Left lobe of liver (tissue), 2 donors: ENCODE data around the gene LCN15. TPM values are rescaled to one million over a fixed set of nuclear protein-coding genes. Genes with fewer than 3 reads are reported as not detected.
"Not testable (repeated sequence)": the region's sequence is repeated elsewhere in the genome, so short reads cannot be mapped to it uniquely, and the experiment has no call there.

Source experiments
- ATAC-seq: fragments of 200-7000 bp; cut with Tn5 transposase; one replicate; pipeline ENCODE4 v1.9.1; 2020; ENCODE audit warnings: mild to moderate bottlenecking, moderate library complexity
- DNase-seq: peaks from one replicate; pipeline ENCODE4 v3.0.0-alpha.2; 2020; ENCODE audit warnings: low spot score
- total RNA-seq: library from RNA; stranded (reverse); gene quantifications from one replicate; pipeline ENCODE4 v1.2.1, GENCODE V29; 2021
- donor health status: DM: no; HTN: no; CAD: no; lungs with moderate emphysema.
- donor health status: DM: no; HTN: yes; CAD: no.

Gene LCN15
- total RNA-seq, 1 donor from 2014 or later = not detected

DNA sequence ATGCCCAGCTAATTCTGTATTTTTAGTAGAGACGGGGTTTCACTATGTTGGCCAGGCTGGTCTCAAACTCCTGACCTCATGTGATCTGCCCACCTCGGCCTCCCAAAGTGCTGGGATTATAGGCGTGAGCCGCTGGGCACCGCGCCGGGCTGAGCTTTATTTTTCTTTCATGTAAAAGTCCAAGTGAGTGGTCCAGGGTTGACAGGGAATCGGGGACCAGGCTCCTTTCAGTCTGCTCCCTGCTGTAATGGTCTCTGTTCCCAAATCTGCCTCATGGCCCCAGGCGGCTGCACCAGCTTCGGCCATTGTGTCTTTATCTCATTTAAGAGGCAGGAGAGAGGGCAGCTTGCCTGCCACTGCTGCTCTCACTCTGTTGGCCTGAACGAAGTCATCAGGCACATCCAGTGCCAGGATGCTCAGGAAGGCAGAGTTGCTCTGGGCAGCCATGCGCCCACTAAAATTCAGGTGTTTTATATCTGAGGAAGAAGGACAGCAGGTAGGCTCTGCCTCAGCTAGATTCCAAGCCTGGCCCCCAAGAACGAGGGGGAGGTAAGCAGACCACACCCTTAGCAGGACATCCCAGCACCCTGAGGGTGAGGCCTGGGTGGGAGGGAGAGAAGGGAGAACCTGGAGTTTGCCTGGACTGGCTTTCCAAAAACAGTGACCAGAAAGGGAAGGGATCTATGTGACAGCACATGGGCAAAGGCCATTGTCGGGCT lies 30.1 kb upstream of the LCN15 start:
- ATAC-seq = no peak
- no peak for DNase-seq

DNA sequence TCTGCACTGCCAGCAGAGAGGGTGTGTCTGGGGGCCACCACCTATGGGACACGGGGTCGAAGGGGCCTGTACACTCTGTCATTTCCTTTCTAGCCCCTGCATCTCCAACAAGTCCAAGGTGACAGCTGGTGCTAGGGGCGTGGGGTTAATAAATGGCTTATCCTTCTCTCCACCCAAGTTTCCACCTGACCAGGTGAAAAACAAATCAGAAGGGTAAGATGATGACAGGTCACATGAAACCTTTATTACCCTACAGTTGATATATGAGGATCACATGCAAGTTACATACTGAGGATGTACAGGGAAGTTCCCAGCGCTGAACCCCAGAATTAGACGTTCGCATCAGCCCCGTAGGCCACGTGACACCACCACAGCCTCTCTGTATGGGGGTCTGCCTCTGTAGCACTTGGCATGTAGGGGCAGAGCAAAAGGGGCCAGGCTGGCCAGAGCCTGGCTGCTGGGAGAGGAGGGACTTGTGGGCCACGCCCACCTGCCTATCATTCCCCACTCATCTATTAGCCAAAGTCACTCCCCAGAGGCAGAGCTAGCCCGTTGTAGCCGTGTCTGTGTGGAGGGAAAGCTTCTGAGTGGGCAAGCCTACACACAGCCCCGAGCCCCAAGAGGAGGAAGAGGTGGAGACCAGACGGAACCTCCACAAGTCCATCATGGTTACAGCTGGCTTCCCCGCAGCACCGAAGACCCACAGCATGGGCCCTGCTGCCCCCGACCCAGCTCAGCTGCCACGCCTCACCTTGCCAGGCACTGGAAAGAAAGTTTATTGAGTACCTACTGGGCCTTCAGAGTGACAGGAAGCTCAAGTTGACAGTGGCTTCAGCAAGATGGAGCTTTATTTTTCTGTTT lies 29.0 kb upstream of the LCN15 start:
- no peak for DNase-seq
- no peak for ATAC-seq

DNA sequence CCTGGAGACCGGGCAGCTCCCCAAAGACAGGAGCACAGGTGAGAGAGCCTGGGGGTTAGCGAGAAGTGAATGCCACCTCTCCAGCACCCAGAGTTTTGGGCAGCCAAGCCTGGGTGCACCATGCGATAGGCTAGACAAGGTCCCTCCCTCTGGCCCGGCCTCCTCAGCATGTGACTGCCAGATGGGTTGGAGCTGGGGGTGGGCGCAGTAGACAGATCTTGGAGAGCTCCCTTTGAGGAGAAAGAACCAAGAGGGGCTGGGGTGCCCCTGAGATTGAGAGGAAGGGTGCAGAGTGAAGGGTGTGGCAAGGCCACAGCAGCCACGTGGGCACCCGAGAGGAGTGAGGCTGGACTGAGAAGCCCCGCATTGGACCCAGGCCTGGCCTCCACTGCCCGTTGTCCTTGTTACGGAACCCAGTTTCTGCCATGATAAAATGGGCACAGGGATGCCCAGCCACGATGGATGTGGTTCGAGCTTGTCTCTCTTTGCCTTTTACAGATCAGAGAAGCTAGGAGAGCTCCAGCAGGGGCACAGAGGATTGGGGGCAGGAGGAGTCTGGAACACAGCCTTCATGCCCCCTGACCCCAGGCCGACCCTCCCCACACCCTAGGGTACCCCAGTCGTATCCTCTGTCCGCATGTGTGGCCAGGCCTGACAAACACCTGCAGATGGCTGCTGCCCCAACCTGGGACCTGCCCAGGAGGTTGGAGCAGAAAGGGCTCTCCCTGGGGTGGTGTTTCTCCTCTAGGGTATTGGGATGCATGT lies 28.2 kb upstream of the LCN15 start:
- ATAC-seq (no peak), DNase-seq (no peak)

DNA sequence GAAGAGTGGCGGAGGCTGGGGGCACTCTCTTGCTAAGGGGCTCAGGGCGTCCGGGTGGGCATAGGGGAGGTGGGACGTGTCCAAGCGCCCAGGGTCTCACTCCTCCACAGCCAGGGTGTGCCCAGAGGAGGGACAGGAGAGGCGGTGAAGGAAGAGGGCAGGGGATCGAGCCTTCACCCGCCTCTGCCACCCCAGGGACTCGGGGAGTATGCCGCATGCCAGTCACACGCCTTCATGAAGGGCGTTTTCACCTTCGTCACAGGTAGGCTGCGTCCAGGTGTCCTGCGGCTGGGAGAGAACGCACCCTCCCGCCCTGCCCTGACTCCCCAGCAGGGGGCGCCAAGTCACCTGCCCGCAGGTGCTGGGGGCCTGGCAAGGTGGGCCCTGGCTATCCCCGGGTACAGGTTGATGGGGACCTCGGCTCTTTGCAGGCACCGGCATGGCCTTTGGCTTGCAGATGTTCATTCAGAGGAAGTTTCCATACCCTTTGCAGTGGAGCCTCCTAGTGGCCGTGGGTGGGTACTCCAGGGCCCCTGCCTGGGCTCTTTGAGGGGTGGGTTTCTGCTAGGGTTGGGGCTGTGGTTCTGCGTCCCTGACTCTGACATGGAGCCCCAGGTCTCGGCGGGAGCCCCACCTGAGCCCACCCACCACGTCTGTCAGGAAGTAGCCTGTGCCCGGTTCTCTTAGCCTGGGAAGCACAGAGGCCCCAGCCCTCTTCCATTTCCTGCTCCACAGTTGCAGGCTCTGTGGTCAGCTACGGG lies 27.4 kb upstream of the LCN15 start:
- peak; percentile 52 for ATAC-seq
- DNase-seq = peak; percentile 81

DNA sequence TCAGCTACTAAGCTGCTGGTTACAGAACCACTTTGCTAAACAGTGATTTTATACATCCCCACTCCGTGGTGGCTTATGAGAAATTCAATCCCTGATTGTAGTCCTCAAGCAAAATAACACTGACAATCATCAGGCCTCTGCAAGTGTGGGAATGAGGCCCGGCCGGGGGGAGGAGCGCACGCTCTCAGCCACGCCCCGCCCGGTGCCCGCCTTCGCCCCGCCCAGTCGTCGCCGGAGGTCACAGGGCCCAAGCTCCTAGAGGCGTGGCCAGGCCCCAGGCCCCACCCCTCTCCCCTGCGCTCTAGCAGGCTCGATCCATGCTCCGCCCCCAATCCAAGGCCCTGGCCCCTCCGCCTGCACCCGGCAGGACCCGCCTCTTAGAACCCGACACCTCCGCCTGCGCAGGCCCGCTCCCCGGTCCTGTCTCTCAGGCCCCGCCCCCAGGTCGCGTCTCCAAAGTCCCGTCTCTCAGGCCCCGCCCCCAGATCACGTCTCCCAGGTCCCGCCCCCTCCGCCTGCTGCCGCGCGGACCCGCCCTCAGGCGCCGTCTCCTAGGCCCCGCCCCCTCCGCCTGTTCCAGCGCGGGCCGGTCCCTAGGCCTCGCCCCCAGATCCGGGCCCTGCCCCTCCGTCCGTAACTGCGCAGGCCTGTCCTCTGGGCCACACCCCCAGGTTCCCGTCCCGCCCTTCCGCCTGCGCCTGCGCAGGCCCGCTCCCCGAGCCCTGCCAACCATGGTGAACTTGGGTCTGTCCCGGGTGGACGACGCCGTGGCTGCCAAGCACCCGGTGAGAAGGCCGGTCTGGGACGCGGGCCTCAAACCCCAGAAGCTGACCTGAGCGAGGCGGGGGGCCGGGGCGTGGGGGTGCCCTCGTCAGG lies 26.6 kb upstream of the LCN15 start, which contains the start of gene TMEM141:
TMEM141 (plus strand) TSS at position 705 of the 876 bp plus-strand sequence; CDS start at position 732, 27 bp downstream.
- ATAC-seq = peak; percentile 85

DNA sequence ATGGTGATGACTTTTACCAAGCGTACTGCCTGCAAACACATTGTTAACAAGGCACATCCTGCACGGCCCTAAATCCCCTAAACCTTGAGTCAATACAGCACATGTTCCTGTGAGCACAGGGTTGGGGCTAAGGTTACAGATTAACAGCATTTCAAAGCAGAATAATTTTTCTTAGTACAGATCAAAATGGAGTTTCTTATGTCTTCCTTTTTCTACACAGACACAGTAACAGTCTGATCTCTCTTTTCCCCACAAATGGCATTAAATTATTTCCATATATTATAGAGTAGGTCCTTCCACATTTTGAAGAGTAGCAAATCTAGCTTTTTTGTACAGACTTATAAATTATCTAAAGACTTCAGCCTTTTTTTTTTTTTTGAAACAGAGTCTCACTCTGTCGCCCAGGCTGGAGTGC lies 25.2 kb upstream of the LCN15 start:
- no peak for ATAC-seq

More for the DNA sequence above, 26.6 kb upstream of the LCN15 start, which contains the start of gene TMEM141:
- peak; percentile 100 for DNase-seq

DNA sequence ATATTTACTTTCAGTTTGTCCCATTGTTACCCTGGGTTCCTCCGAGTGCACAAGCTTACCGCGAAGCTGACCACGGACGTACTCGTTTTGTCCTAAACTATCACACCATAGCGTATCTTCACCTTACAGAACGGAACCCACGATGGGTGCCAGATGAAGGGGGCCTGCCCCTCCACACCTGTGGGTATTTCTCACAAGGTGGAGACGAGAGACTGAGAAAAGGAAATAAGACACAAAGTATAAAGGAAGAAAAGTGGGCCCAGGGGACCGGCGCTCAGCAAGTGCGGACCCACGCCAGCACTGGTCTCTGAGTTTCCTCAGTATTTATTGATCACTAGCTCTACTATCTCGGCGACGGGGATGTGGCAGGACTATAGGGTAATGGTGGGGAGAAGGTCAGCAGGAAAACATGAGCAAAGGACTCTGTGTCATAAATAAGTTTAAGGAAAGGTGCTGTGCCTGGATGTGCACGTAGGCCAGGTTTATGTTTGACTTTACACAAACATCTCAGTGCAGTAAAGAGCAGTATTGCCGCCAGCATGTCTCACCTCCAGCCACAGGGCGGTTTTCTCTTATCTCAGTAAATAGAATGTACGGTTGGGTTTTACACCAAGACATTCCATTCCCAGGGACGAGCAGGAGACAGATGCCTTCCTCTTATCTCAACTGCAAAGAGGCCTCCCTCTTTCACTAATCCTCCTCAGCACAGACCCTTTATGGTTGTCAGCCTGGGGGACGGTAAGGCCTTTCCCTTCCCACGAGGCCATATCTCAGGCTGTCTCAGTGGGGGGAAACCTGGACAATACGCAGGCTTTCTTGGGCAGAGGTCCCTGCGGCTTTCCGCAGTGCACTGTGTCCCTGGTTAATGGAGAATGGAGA lies 24.6 kb upstream of the LCN15 start:
- not testable (repeated sequence) for DNase-seq, ATAC-seq

More for the DNA sequence above, 25.2 kb upstream of the LCN15 start:
- no peak for DNase-seq

DNA sequence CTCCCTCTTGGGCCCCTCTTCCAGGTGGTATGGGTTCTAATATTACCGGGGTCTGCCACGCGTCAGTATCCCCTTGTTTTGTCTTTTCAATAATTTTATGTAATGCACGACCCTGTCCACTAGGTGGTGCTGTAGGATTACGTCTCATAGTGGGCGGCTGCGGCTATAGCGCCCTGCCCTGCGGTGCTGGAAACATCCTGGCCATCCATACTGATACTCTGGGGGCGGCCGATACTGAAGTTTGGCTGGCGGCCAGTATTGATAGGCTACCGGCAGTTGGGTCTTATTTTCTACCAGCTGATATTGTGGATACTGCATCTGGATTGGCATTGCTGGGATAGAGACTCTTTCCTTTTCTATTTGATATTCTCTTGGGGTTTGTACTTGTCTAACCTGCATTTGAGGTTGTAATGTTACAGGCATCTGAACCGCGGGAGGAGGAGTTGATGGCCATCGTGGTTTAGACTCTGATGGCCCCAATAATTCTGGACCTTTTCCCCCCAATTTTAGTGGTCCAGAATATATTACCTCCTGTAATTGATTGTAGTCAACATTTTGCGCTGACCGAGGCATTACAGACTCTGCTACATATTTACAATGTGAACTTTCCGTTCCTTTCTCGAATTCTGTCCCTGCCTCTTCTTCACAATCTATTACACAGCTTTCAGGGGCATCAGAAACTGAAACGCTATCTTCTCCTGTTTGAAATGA lies 23.5 kb upstream of the LCN15 start:
- DNase-seq = peak; percentile 73
- ATAC-seq = peak; percentile 36

DNA sequence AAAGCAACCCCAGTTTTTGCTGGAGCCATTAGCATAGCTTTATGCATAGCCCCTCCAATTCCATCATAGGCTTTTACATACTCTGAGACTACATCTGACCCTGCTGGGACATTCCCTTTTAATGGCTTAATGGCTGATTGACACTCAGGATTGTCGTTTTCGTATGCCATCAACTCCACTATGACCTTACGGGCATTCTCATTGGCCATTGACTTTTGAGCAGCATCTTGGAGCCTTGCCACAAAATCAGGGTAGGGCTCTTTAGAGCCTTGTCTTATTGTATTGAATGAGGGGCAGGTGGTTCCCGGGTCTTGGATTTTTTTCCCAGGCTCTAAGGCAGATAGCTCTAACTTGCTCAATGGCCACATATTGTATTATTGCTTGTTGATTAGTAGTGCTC lies 22.7 kb upstream of the LCN15 start:
- ATAC-seq, DNase-seq: not testable (repeated sequence)

DNA sequence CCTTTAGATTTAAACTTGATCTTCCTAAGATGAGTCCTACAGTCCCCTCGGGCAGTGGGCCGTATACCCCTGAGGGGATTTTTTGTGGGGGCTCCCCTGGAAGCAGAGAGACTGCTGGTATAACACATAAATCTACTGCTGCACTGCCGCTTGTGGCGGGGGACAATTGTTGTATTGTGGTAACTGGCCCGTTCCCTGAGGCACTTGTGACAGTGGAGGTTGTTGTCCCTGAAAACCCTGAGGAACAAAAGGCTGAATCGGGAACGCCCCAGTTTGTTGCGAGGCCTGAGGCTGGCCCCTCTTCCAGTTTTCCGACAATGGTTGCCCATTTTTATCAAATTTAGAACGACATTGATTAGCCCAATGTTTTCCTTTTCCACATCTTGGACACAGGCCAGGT lies 22.1 kb upstream of the LCN15 start:
- no peak for ATAC-seq

DNA sequence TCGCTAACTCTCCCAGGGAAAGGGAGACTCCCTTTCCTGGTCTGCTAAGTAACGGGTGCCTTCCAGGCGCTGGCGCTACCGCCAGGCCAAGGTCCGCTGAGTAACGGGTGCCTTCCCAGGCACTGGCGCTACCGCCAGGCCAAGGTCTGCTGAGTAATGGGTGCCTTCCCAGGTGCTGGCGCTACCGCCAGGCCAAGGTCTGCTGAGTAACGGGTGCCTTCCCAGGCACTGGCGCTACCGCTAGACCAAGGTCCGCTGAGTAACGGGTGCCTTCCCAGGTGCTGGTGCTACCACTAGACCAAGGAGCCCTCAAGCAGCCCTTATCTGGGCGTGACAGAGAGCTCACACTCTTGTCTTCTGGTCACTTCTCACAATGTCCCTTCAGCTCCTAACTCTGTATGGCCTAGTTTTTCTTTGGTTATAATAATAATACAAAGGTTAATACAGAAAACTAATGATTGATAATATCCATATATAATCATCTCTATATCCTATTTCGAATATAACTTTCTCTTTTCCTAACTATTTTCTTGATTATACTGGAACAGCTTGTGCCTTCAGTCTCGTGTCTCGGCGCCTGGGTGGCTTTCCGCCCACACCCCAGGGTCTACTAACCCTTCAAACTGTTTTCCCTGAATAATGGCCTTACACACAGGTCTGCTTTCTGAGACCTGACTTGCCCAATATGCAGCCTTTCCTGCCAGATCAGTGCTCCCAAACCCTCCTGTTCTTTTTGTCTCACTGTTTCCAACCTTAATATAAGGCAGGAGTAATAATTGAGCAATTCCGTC lies 21.4 kb upstream of the LCN15 start:
- DNase-seq = not testable (repeated sequence)
- ATAC-seq = peak; percentile 24

More for the DNA sequence above, 22.1 kb upstream of the LCN15 start:
- DNase-seq = no peak

DNA sequence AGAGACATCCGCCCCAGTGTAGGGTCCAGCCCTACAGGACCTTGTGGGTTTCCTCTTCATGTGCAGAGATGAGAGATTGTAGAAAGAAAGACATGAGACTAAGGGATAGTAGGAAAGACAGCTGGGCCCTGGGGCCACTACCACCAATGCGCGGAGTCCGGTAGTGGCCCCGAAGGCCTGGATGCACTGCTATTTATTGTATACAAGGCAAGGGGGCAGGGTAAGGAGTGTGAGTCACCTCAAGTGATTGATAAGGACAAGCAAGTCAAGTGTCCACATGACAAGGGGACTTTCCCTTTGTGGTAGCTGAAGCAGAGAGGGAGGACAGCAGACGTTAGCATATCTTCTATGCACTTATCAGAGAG lies 20.7 kb upstream of the LCN15 start:
- no peak for ATAC-seq
- no peak for DNase-seq

DNA sequence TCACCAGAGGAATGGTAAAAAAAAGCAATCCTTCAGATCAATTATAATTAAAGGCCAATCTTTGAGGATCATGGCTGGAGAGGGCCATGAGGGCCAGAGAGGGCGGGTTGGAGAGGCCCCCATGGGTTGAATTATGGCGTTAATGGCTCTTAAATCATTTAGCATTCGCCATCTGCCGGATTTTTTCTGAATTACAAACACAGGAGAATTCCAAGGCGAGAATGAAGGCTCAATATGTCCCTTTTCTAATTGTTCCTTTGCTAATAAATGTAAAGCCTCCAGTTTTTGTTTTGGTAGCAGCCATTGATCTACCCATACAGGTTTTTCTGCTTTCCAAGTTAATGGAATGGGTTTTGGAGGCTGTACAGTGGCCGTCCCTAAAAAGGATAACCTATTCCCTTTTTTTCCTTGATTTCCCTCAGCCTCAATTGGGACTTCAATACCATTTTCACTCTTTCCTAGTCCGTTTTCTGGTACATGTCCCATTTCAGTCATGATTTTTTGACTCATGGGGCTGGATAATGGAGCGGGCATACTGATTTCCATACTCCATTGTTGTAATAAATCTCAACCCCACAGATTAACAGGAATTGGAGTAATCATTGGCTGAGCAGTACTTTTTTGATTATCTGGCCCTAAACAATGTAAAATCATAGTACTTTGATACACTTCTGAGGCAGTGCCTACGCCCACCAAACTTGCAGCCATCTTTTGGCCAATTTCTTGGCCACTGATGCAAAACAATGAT lies 20.1 kb upstream of the LCN15 start:
- DNase-seq (no peak), ATAC-seq (no peak)

DNA sequence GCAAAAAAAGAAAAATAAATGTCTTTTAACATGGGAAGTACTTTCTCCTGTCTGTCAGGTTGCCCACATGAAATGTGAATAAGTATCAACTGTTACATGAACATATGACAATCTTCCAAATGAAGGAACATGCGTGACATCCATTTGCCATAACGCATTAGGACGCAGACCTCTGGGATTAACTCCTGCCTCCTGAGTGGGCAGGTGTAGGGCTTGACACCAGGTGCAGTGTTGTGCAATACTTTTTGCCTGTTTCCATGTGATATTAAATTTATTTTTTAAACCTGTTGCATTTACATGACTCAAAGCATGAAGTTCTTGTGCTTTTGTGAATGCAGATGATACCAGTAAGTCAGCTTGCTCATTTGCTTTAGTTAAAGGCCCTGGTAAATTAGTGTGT lies 18.1 kb upstream of the LCN15 start:
- DNase-seq (no peak), ATAC-seq (no peak)

DNA sequence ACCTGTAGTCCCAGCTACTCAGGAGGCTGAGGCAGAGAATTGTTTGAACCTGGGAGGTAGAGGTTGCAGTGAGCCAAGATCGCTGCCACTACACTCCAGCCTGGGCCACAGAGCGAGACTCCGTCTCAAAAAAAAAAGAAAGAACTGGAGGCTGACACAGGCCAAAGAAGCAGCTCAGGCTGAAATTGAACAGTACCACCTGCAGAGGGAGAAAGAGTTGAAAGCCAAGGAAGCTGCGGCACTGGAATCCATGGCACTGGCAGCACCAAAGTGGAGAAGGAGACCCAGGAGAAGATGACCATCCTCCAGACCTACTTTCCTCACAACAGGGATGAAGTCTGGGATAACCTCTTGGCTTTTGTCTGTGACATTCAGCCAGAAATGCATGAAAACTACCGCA lies 15.5 kb upstream of the LCN15 start:
- no peak for ATAC-seq
- DNase-seq = no peak

DNA sequence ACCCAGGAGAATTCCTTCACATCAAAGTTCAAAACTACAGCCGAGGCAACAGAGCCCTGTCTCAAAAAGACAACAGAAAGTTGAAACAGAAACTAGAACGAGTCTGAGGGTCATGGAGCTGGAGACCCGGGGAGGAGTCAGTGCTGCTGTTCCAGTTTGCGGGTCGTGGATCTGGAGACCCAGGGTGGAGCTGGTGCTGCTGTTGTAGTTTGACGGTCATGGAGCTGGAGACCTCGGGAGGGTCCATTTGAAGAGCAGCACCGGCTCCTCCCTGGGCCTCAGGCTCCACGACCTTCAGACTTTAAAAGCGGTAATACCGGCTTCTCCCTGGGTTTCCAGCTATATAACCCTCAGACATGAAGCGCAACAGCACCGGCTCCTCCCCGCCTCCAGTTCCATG lies 13.0 kb upstream of the LCN15 start:
- ATAC-seq (no peak), DNase-seq (no peak)
